CD4-positive, alpha-beta T cell treated with Interleukin-17A for 1 hour (primary cell): ENCODE results near the gene CYB5R4.
"Not testable (repeated sequence)": the region's sequence is repeated elsewhere in the genome, so short reads cannot be mapped to it uniquely, and the experiment has no call there.

Source experiments
- DNase-seq: peaks from one replicate; pipeline ENCODE4 v3.0.0-alpha.2; 2020

Gene CYB5R4

DNA sequence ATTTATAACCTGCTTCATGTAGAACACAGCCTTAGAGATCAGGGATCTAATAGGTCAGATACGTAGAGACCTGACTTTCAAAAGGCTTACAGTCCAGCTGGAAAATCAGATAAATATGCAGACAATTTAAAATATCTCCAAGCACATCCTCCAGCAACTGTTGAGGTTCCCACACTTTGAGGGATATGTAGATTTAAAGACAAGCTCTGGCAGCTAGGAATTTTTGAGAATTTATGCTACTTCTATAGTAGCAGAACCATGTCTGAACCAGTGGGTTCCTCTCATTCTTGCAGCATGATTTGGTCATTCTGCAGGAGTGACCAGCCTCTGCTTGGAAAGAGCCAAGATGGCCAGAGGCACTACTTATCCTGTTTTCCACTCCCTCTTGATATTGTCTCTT is 60.5 kb downstream of the CYB5R4 start:
- no peak for DNase-seq

DNA sequence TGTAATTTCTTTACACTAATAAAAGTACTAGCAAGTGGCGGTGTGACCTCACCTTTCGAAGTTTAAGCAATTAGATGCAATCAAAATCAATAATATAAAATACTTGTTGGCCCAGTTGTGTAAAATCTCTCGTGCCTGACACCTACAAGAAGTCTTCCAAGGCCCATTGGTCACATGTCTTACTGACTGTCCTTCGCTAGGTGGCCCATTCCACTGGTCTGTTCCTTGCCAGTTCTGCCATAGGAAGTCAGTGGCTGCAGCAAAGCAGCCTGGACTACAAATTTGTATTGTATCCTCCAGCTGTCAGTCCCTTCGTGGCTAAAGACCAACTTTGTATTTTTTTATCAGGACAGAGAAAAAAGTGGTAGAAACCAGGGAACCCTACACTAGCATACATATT is 61.8 kb downstream of the CYB5R4 start:
- DNase-seq, result no peak

DNA sequence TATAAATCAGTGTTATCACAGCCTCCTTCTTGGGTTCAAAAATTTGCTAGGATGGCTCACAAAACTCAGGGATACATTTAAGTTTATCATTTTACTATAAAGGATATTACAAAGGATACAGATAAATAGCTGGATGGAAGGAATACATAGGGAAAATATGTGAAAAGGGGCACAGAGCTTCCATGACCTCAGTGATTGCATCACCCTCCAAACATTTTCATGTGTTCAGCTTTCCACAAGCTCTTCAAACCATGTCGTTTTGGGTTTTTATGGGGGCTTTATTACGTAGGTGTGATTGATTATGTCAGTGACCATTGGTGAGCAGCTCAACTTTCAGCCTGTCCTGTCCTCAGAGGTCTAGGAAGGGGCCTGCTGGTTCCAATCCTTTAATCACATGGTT is 68.0 kb downstream of the CYB5R4 start:
- no peak for DNase-seq

DNA sequence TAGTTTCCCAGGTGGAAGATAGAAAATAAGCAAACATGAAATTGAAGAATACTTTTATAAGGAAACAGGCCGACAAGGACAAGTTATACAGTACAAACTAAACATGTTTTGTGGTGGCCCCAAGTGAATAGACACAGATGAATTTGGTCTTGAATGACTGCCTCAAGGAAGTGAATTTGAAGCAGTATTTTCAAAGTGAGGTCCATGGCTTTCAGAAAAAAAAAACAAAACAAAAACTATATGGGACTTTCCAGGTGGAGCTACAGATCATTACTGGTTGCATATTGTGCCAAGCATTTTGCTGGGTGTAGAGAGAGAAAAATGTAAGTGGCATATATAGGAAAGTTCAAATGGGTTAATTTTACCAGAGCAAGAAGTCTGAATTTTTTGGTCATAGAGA is 68.8 kb downstream of the CYB5R4 start:
- DNase-seq, result no peak

- not testable (repeated sequence) for DNase-seq
Observed at GRCh38 chr6:83946201-83946833, 86.8 kb downstream of the CYB5R4 start.

- DNase-seq, result not testable (repeated sequence)
Observed at GRCh38 chr6:83947983-83948382, 88.5 kb downstream of the CYB5R4 start.

DNA sequence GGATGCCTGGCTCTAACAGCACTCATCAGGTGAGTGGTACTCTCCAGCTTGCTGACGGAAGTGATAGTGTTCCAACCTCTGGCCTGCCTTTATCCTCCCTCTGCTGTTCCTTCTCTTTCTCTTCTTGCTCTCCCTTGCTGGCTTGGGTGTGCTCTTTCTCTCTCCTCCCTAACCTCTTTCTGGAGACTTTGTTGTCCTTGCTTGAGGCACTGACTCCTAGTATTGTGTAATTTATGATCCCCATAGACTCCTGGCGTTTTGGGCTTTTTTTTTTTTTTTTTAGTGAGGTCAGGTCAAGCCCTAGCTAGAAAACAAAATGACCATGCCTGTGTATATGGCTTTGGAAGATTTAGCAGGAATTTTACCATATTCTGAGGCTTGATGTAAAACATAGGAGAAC is 89.4 kb downstream of the CYB5R4 start:
- DNase-seq, result no peak

DNA sequence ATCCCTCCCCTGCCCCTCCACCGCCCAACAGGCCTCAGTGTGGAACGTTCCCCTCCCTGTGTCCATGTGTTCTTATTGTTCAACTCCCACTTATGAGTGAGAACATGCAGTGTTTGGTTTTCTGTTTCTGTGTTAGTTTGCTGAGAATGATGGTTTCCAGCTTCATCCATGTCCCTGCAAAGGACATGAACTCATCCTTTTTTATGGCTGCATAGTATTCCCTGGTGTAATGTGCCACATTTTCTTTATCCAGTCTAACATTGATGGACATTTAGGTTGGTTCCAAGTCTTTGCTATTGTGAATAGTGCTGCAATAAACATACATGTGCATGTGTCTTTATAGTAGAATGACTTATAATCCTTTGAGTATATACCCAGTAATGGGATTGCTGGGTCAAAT is 91.9 kb downstream of the CYB5R4 start:
- DNase-seq, result not testable (repeated sequence)

DNA sequence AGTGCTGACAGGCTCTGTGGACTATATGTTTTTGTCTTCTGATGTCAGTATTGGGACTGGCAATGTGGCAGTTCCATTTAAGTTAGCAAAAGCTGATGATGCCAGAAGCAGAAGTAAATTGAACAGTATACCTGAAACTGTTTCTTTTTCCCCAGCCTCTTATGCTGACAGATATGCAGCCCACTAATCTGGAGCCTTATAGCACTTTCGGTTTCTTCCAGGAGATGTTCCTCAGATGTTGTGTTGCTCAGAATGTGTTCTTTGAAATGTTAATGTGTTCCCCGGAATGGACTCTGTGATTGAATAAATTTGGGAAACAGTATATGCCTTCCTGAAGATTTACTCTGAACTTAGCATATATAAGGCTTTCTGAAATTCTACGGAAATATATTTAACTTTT is 93.3 kb downstream of the CYB5R4 start:
- no peak for DNase-seq

DNA sequence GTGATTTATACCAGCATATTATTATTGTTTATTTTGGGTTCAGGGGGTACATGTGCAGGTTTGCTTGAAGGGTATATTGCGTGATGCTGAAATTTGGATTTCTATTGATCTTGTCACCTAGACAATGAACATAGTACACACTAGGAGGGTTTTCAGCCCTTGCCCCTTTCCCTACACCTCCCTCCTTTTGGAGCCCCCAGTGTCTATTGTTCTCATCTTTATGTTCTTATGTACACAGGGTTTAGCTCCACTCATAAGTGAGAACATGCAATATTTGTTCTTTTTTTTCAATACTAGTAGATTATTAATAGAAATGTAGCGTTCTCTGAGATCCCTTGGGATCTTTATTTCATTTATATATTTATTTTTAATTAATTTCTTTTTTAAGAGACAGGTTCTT is 94.9 kb downstream of the CYB5R4 start:
- DNase-seq, result no peak

GRCh38 chr6:83958241-83958685 is 98.8 kb downstream of the CYB5R4 start:
- no peak for DNase-seq

- no peak for DNase-seq
Observed at GRCh38 chr6:83960664-83961063, 101.2 kb downstream of the CYB5R4 start.

DNA sequence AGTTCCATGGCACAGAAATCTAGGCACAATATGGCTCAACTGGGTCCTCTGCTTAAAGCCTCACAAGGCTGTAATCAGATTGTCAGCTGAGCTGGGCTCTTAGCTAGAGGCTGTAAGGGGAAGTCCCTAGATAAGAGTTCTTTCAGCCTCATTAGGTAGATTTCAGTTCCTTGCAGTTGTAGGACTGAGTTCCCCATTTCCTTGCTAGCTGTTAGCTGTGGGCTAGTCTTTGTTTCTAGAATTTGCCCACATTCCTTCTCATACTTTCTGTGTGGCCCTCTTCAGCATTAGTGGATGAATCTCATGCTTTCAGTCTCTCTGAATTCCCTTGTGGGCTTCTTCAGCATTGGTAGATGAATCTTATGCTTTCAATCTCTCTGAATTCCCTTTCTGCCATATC is 103.1 kb downstream of the CYB5R4 start:
- no peak for DNase-seq

- no peak for DNase-seq
Observed at GRCh38 chr6:83966539-83966938, 107.0 kb downstream of the CYB5R4 start.

- no peak for DNase-seq
Observed at GRCh38 chr6:83970582-83970981, 111.1 kb downstream of the CYB5R4 start.

- DNase-seq, result no peak
Observed at GRCh38 chr6:83974409-83975050, 115.0 kb downstream of the CYB5R4 start.

DNA sequence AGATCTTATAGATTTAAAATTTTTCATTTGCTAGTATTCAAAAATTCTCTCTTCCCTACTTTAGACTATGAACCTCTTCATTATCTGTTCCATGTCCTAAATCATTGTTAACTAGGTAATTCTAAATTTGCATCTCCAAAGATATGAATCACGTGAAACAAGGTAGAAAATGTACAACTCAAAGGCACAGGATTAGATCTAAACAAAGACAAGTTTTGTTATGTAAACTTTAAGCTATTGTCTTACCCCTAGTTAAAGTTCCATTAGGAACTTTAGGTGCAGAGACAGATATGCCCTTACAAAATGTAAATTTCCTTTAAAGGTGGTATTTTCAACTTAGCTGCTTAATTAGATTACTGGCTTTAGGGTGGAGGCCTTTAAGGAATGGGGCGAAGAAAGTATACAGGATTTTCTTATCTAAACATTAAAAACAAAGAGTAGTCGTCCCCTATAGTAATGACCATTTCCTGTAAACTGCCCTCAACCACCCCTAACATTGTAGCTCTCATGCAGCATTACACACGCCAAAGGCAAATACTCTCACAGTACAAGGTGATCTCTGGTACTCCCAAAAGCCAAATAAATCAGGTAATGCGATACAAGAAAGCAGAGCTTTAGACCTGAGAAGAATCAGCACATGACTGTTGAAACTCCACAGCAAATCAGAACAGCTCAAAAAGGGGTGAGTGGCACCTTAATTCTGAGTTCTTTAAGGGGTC is 116.7 kb downstream of the CYB5R4 start:
- no peak for DNase-seq

DNA sequence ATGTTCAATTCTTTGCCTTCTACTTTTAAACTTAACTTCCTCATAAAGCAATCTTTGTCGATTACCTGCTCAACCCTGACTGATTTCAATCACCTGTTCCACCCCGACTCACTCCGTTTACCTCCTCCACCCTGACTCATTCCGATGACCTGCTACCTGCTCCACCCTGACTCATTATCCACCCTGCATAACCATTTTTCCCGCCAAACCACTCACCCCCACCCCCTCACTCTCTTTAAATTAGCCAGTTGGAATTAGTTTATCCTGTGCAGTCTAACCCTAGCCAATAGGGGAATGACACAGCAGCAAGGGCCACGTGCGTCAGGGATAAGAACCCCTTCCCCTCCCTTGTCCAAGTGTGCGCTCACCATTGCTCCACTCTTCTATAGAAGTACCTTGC is 117.4 kb downstream of the CYB5R4 start:
- DNase-seq, result no peak

GRCh38 chr6:83978324-83978734 is 118.8 kb downstream of the CYB5R4 start:
- no peak for DNase-seq

- no peak for DNase-seq
Observed at GRCh38 chr6:83978997-83979396, 119.5 kb downstream of the CYB5R4 start.

DNA sequence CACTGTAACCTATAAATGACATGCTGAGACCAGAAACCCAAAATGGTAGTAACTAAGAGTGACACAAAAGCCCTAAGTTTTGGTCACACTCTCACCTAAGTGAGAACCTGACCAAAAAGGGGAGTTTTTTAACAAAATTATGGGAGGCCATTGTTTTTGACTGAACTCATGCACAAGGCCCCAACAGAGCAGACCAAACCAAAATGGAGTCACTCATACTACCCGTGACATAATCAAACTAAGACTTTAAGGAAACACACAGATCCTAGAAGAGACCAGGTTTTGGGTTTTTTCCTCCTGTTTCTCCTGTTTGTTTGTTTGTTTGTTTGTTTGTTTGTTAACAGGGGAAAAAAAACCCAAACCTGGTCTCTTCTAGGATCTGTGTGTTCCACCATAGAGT is 124.9 kb downstream of the CYB5R4 start:
- DNase-seq, result no peak

DNA sequence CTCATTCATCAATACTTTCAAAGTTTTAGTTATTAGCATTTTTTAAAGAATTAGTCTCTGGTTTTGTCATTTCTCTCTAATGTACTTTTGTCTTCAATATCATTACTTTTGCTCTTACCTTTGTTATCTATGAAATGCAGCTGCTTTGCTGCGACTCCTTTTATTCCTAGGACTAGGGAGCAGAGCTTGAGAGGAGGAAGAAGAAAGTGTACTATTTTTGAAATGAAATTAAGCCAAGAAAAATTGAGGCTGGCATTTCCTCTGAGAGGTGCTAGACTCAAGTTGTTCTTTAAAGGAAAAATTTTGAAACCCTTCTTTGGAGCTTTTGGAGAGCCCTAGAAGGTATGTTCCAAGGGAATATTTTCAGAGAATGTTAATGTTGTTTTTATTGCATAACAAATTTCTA is 125.8 kb downstream of the CYB5R4 start:
- no peak for DNase-seq

DNA sequence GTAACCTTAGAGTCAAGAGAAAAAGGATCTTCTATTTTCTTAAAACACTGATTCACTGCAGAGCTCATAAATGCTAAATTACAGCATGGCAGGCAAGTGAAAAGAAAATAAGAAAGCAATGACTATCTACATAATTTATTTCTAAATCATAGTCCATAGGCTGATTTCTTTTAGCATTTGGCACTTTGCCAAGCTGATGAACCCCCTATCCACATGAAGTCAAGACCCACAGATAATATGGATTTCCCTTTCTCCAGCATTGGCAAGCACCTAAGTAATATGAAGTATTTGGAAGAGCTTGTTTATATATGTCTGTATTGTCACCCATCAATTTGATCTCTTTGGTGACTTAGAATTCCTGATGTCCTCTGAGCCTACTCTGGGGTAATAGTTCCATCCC is 126.2 kb downstream of the CYB5R4 start:
- no peak for DNase-seq

- no peak for DNase-seq
Observed at GRCh38 chr6:83998021-83998584, 138.6 kb downstream of the CYB5R4 start.
